ENCODE measurements around the gene LRRC17. TPM values are rescaled to one million over a fixed set of nuclear protein-coding genes. Genes with fewer than 3 reads are reported as not detected.

LRRC17 gene
- total and polyA plus RNA-seq, 10 of the 15 experiments (the other 5 are each of a cell fraction or from before 2014, with no cell fraction given) = 0.06 to 0.31 (median 0.10) TPM; not detected in 5

GRCh38 chr7:102990642-102991041 is 77.8 kb downstream of the LRRC17 start:
- in situ Hi-C loops (cut with MboI) = no loop called here
- no peak for FAIRE-seq
- Histone ChIP-seq H3K4me2 (ENCODE audit: control insufficient read depth, insufficient read depth) (no peak overlapping the region), H4K20me1 (ENCODE audit: control insufficient read depth, insufficient read depth) (no peaks in the 10 kb centered on the region), H3K4me3 (no peak overlapping the region), H2AFZ (ENCODE audit: control insufficient read depth, low read depth, low read length) (no peak overlapping the region), H3K9me3 (replicated peaks; ENCODE audit: control insufficient read depth, insufficient read depth, low read length) (no peaks in the 10 kb centered on the region; the same call in 2 of the 3 replicates), H3K9ac (ENCODE audit: control insufficient read depth, insufficient read depth, low read length) (no peak overlapping the region), H3K79me2 (ENCODE audit: control insufficient read depth, insufficient read depth, low read length) (no peaks in the 10 kb centered on the region), H3K27ac (ENCODE audit: control insufficient read depth, insufficient read depth) (no peak overlapping the region), H3K4me1 (ENCODE audit: control insufficient read depth, insufficient read depth, low read length) (no peaks in the 10 kb centered on the region), H3K36me3 (ENCODE audit: control insufficient read depth in 2 of 2, insufficient read depth in 2 of 2, low read length in 1 of 2) (no peaks in the 10 kb centered on the region), H3K27me3 (replicated peaks in 1 of 2; ENCODE audit: control insufficient read depth in 2 of 2, insufficient read depth in 2 of 2, low read length in 1 of 2) (peaks cover 0 to 3% of the 10 kb centered on the region in 2 experiments; a peak in 2 of 4 replicates)
- WGBS (ENCODE audit: insufficient coverage, insufficient replicate concordance, low lambda C conversion rate, missing lambda C conversion rate) = 6% methylated on average over 2 of the region's 2 CpGs
- no peak for DNase-seq (ENCODE audit: low read depth, low spot score)
- ChIA-PET SMC1A (ENCODE audit: uncharacterized antibody, unreplicated experiment) (interaction anchor here (1.2 kb wide), 1 partner anchor 16 kb away, joined by 3 read pairs; no protein-coding TSS in a partner anchor), POLR2A (no interaction called here), CTCF (no interaction called here), RAD21 (ENCODE audit: unreplicated experiment) (no interaction called here)
- no peak for ATAC-seq
- intact Hi-C loops (cut with micrococcal nuclease; ENCODE audit: unreplicated experiment) = no loop called here
- no peak for TF ChIP-seq YY1 (IDR thresholded peaks at IDR 0.05; ENCODE audit: low read depth, low read length)
- no peak for TF ChIP-seq TCF3 (IDR thresholded peaks at IDR 0.05; ENCODE audit: borderline replicate concordance, insufficient read depth, low read depth, low read length)
- no peak for TF ChIP-seq ASH2L (IDR thresholded peaks at IDR 0.05; ENCODE audit: borderline replicate concordance, low read depth)
- no peak for TF ChIP-seq REST (IDR thresholded peaks at IDR 0.05; ENCODE audit: low read depth, low read length)
- no peak for TF ChIP-seq RELB (IDR thresholded peaks at IDR 0.05; ENCODE audit: low read depth)
- no TSS peak for BruUV-seq (replicated peaks)

Data from GM12878 (cell line).